Breast epithelium (tissue), 4 donors: ENCODE measurements around the gene LRRC70. TPM values are rescaled to one million over a fixed set of nuclear protein-coding genes. Genes with fewer than 3 reads are reported as not detected.

Experiments used
- DNase-seq, 2 donors: peaks; one replicate each; pipeline ENCODE4 v3.0.0-alpha.2; 2019; ENCODE audit warnings: low spot score in 2 of 2
- H3K27ac ChIP-seq, 2 donors: fragments of 200-600 bp; sonication (generic) in 1 of 2; one replicate each; pipeline ENCODE4 v1.5.1; 2016 to 2019; ENCODE audit warnings: mild to moderate bottlenecking in 1 of 2
- H3K27me3 ChIP-seq, 2 donors: fragments of 200-600 bp; sonication (generic) in 1 of 2; one replicate each; pipeline versions ENCODE4 v1.5.1 to v1.6.0; 2017 to 2019; ENCODE audit warnings: control low read depth in 1 of 2, mild to moderate bottlenecking in 1 of 2
- H3K36me3 ChIP-seq: fragments of 200-600 bp; one replicate; pipeline ENCODE4 v1.5.1; 2019
- H3K4me1 ChIP-seq, 2 donors: fragments of 200-600 bp; sonication (generic); one replicate each; pipeline ENCODE4 v1.5.1; 2016 to 2019; ENCODE audit warnings: control low read depth in 1 of 2
- H3K4me3 ChIP-seq, 3 donors: fragments of 200-600 bp; sonication (generic); 1 replicate in 2 of 3; 2 replicates in 1 of 3; pipeline ENCODE4 v1.5.1; 2016 to 2019; ENCODE audit warnings: mild to moderate bottlenecking in 3 of 3, moderate library complexity in 2 of 3
- H3K9me3 ChIP-seq, 2 donors: fragments of 200-600 bp; sonication (generic) in 1 of 2; one replicate each; pipeline ENCODE4 v1.5.1; 2016 to 2019; ENCODE audit warnings: control low read depth in 1 of 2
- POLR2A ChIP-seq: fragments of 450-650 bp; IDR thresholded peaks from one replicate; pipeline ENCODE4 v1.6.1; 2016; ENCODE audit warnings: antibody characterized with exemption, mild to moderate bottlenecking, moderate library complexity
- POLR2AphosphoS5 ChIP-seq, 3 donors: sonication (generic); formaldehyde crosslinking; IDR thresholded peaks; one replicate each; pipeline ENCODE4 v1.6.1; 2017; ENCODE audit warnings: antibody characterized with exemption in 3 of 3
- intact Hi-C: fragments of 100-400 bp; cut with DNase I; formaldehyde crosslinking; loops from one replicate; pipeline ENCODE4 v1.15.1; 2023; ENCODE audit warnings: low total_unique reads
- total RNA-seq, 3 donors: library from RNA; depleted of rRNA; stranded (reverse); fragments of >200 nt; gene quantifications; one replicate each; pipeline ENCODE4 v1.1.0, GENCODE V29; 2016
- TF ChIP-seq, protein P1 (sequence below), 3 donors: fragments of 450-650 bp; IDR thresholded peaks; one replicate each; pipeline ENCODE4 v1.5.1; 2016 to 2017; ENCODE audit warnings: antibody characterized with exemption in 3 of 3, mild to moderate bottlenecking in 3 of 3, moderate library complexity in 3 of 3

Gene LRRC70
- total RNA-seq, 3 donors from 2014 or later: 6.4 to 9.5 (median 8.6) TPM

DNA sequence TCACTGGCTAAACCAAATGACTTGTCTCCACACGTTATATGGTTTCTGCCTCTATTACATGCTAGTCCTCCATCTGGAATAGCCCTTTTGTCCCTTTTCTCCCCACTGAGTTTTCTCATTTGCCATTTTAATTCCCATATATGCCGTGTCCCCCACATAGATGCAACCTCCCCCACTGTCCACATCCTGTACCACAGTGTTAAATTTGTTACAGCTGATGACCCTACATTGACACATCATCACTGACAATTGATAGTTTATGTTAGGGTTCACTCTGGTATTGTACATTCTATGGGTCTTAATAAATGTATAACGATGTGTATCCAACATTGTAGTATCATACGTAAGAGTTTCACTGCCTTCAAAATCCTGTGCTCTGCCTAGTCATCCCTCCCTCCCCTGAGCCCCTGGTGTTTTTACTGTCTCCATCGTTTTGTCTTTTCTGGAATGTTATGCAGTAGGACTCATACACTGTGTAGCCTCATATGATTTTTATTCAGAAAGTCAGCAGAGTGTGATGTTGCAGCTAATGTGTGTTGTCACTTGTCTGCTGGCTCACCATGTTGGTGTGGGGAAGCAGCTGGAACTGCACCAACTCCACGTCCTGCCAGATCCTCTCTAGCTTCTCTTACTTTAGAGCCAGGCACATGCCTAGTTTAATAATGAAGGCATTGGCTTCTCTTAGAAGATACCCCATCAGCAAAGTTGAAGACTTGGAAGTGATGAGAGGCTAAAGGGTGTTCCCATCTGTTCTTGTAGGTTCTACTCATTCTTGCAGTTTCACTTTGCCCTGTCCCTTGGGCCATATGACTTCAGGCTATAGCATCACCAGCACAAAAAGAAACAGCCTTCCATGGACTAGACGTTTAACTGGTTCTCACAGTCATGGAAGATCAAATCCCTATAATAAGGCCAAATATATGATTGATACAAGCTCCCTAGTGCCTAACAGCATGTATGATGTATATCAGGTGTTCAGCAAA lies 30.2 kb downstream of the LRRC70 start:
- TF ChIP-seq, protein P1, sequence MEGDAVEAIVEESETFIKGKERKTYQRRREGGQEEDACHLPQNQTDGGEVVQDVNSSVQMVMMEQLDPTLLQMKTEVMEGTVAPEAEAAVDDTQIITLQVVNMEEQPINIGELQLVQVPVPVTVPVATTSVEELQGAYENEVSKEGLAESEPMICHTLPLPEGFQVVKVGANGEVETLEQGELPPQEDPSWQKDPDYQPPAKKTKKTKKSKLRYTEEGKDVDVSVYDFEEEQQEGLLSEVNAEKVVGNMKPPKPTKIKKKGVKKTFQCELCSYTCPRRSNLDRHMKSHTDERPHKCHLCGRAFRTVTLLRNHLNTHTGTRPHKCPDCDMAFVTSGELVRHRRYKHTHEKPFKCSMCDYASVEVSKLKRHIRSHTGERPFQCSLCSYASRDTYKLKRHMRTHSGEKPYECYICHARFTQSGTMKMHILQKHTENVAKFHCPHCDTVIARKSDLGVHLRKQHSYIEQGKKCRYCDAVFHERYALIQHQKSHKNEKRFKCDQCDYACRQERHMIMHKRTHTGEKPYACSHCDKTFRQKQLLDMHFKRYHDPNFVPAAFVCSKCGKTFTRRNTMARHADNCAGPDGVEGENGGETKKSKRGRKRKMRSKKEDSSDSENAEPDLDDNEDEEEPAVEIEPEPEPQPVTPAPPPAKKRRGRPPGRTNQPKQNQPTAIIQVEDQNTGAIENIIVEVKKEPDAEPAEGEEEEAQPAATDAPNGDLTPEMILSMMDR (IDR thresholded peaks at IDR 0.05): no peak
- TF ChIP-seq POLR2A (no peak), POLR2AphosphoS5 (IDR thresholded peaks at IDR 0.05) (no peak)
- Histone ChIP-seq H3K27me3 (no peaks in the 10 kb centered on the region), H3K36me3 (no peaks in the 10 kb centered on the region), H3K4me3 (no peak overlapping the region), H3K27ac (no peak overlapping the region), H3K4me1 (no peaks in the 10 kb centered on the region), H3K9me3 (no peaks in the 10 kb centered on the region)
- DNase-seq: no peak
- intact Hi-C loops: no loop called here

DNA sequence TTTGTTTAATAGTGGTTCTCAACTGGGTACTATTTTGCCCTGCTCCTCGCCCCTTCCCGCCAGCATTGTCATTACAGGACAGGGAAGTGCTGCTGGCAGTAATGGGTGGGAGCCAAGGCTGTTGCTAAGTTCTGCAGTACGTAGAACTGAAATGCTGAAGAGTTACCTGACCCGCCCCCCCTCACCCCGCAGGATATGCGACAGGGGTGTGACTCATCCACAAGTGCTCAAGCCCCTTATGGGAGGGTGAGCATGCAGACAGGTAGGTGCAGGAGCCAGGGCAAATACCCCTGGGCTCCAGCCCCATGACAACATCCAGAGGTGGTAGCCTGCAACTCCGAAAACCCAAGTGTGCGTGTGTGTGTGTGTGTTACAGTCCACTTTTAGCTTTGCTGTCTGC lies 35.7 kb downstream of the LRRC70 start:
- no peak for DNase-seq
- Histone ChIP-seq H3K9me3 (no peaks in the 10 kb centered on the region), H3K4me3 (no peak overlapping the region), H3K36me3 (no peaks in the 10 kb centered on the region), H3K27me3 (no peaks in the 10 kb centered on the region), H3K27ac (no peak overlapping the region), H3K4me1 (no peaks in the 10 kb centered on the region)
- intact Hi-C loops: no loop called here
- no peak for TF ChIP-seq POLR2A
- no peak for TF ChIP-seq POLR2AphosphoS5 (IDR thresholded peaks at IDR 0.05)
- TF ChIP-seq, protein P1 (IDR thresholded peaks at IDR 0.05): no peak

DNA sequence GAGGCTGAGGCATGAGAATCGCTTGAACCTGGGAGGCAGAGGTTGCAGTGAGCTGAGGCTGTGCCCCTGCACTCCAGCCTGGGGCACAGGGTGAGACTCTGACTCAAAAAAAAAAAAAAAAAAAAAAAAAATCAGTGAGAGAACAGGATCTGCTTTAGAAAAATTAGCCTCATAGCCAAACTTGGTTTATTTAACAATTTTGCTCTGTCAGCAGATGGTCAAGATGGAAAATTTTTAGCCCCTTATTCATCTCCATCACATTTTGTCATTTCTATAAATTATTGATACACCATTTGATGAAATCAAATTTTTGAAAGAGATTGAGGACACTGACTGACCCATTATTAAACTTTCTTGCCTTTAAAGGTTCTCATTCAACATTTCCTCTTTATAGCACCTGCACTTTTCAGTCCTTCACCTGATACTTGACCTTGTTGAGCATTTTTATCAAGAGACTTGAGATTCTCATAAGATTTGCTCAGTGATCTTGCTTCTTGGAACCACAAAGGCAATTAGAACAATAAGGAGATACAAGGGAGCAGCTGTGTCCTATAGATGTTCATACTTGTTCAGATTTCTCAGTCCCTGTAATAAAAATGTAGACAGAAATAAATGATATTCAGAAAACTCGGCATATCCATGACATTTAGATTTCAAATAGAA lies 38.1 kb downstream of the LRRC70 start:
- Histone ChIP-seq H3K9me3 (no peaks in the 10 kb centered on the region), H3K27me3 (no peaks in the 10 kb centered on the region), H3K36me3 (no peaks in the 10 kb centered on the region), H3K27ac (no peak overlapping the region), H3K4me1 (no peaks in the 10 kb centered on the region), H3K4me3 (no peak overlapping the region)
- intact Hi-C loops: no loop called here
- no peak for DNase-seq
- TF ChIP-seq POLR2A (no peak), POLR2AphosphoS5 (IDR thresholded peaks at IDR 0.05) (no peak)
- TF ChIP-seq, protein P1 (IDR thresholded peaks at IDR 0.05): no peak

- Histone ChIP-seq H3K27ac (no peak overlapping the region), H3K27me3 (no peaks in the 10 kb centered on the region), H3K9me3 (no peaks in the 10 kb centered on the region), H3K4me1 (no peaks in the 10 kb centered on the region), H3K4me3 (no peak overlapping the region), H3K36me3 (no peaks in the 10 kb centered on the region)
- TF ChIP-seq POLR2A (no peak), POLR2AphosphoS5 (IDR thresholded peaks at IDR 0.05) (no peak)
- TF ChIP-seq, protein P1 (IDR thresholded peaks at IDR 0.05): no peak
- intact Hi-C loops: no loop called here
- no peak for DNase-seq
Measured at GRCh38 chr5:62617943-62618342, 39.3 kb downstream of the LRRC70 start.

DNA sequence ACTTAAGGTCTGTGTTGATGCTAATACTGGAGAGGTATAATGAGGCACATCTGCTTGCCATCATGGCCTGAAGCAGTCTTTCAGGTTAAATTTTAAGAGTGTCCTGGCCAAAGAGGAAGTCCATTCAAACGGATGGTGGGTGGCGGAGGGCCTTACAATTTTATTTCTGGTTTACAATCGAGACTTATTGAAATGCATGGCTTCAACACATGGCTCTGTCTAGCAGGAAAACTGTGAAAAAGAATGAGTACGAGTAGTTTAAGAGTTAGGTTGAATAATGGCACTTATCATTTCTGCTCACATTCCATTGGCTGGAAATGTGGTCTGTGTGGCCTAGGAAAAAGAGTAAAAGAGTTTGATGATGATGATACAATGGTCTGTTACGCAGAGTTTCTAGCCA lies 42.1 kb downstream of the LRRC70 start:
- intact Hi-C loops: no loop called here

More for the DNA sequence above, 42.1 kb downstream of the LRRC70 start:
- DNase-seq: no peak
- TF ChIP-seq POLR2A (no peak), POLR2AphosphoS5 (IDR thresholded peaks at IDR 0.05) (no peak)
- TF ChIP-seq, protein P1 (IDR thresholded peaks at IDR 0.05): no peak
- no peaks in the 10 kb centered on the region for H3K36me3 ChIP-seq
- H3K27ac ChIP-seq: no peak overlapping the region
- H3K27me3 ChIP-seq: no peaks in the 10 kb centered on the region
- H3K9me3 ChIP-seq: no peaks in the 10 kb centered on the region
- H3K4me1 ChIP-seq: no peaks in the 10 kb centered on the region
- H3K4me3 ChIP-seq: no peak overlapping the region
